Thyroid gland (tissue), 4 donors: ENCODE results near the gene FGGY. TPM values are rescaled to one million over a fixed set of nuclear protein-coding genes. Genes with fewer than 3 reads are reported as not detected.

ENCODE experiments used
- DNase-seq, 2 donors: peaks; one replicate each; pipeline ENCODE4 v3.0.0-alpha.2; 2019
- H3K27ac ChIP-seq, 3 donors: fragments of 200-600 bp; sonication (generic); 1 replicate in 2 of 3; 2 replicates in 1 of 3; pipeline ENCODE4 v1.5.1; 2016 to 2019; ENCODE audit warnings: mild to moderate bottlenecking in 1 of 3, moderate library complexity in 1 of 3
- H3K27me3 ChIP-seq: fragments of 200-600 bp; sonication (generic); one replicate; pipeline ENCODE4 v1.5.1; 2019
- H3K36me3 ChIP-seq, 2 donors: fragments of 200-600 bp; sonication (generic); one replicate each; pipeline ENCODE4 v1.5.1; 2016 to 2019
- H3K4me1 ChIP-seq, 2 donors: fragments of 200-600 bp; sonication (generic); one replicate each; pipeline ENCODE4 v1.5.1; 2017 to 2019
- H3K4me3 ChIP-seq, 3 donors: fragments of 200-600 bp; sonication (generic); replicated peaks in 1 of 3; 1 replicate in 2 of 3; 2 replicates in 1 of 3; pipeline ENCODE4 v1.5.1; 2016; ENCODE audit warnings: mild to moderate bottlenecking in 1 of 3
- H3K9me3 ChIP-seq: fragments of 200-600 bp; sonication (generic); one replicate; pipeline ENCODE4 v1.5.1; 2017
- POLR2A ChIP-seq, 2 donors: fragments of 450-650 bp; IDR thresholded peaks; one replicate each; pipeline ENCODE4 v1.6.1; 2017; ENCODE audit warnings: antibody characterized with exemption in 2 of 2, mild to moderate bottlenecking in 2 of 2, moderate library complexity in 1 of 2
- WGBS, 2 donors: methylation state at CpG; one replicate each; pipeline ENCODE4 v1.1.5; 2017; 5-methylcytosine and 5-hydroxymethylcytosine counted together
- intact Hi-C: fragments of 100-400 bp; cut with DNase I; formaldehyde crosslinking; loops from one replicate; pipeline ENCODE4 v1.15.1; 2023
- total RNA-seq, 4 donors: library from RNA; depleted of rRNA; stranded (reverse); fragments of >200 nt; gene quantifications; one replicate each; pipeline ENCODE4 v1.2.3, GENCODE V29; 2016
- TF ChIP-seq, protein P1 (sequence below), 6 experiments: fragments of 200-600 bp in 3 of 6; fragments of 450-650 bp in 3 of 6; sonication (generic) in 3 of 6; IDR thresholded peaks; one replicate each; pipeline ENCODE4 v1.5.1; 2016 to 2019; ENCODE audit warnings: antibody characterized with exemption in 6 of 6, mild to moderate bottlenecking in 2 of 6, inconsistent platforms in 1 of 6, moderate library complexity in 1 of 6

Gene FGGY
- total RNA-seq, 4 donors from 2014 or later, result 24.6 to 46.1 (median 36.4) TPM

DNA sequence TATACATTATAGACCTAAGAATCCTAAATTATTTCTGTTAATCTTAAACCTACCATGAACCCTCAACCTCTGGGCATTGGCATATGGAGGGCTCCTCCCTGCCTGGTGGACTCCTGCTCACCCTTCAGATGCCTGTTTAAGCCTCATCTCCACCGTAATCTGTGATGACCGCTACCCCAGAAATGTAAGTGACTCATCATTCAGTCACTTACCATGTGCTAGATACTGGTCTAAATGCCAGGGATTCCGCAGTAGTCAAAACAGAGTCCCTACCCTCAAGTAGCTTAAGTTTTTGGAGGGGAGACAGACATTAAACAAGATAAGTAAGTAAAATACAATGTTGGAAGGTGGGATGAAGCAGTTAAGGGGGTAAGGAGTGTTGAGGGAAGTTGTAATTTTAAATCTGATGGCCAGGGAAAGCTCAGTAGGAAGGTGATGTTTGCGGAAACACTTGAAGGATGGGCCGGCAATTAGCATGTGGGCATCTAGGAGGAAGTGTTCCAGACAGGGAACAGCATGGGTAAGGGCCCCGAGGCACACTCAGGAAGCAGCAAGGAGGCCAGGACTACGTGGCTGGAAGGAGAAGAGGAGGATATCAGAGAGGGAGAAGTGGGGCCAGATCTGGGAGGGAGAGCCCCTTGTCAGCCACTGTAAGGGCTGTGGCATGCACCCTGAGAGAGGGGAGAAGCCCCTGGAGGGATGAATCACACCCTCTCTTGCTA, 376.1 kb downstream of the FGGY start:
- no peak overlapping the region for H3K27ac ChIP-seq
- peaks cover 3 to 13% of the 10 kb centered on the region in 2 donors for H3K4me1 ChIP-seq
- no peaks in the 10 kb centered on the region for H3K36me3 ChIP-seq
- no peak for DNase-seq
- H3K27me3 ChIP-seq, result no peaks in the 10 kb centered on the region
- H3K9me3 ChIP-seq, result no peaks in the 10 kb centered on the region
- intact Hi-C loops, result no loop called here
- 86% methylated on average over 7 of the region's 7 CpGs for WGBS, 2 donors
- H3K4me3 ChIP-seq, result no peak overlapping the region
- TF ChIP-seq, protein P1, sequence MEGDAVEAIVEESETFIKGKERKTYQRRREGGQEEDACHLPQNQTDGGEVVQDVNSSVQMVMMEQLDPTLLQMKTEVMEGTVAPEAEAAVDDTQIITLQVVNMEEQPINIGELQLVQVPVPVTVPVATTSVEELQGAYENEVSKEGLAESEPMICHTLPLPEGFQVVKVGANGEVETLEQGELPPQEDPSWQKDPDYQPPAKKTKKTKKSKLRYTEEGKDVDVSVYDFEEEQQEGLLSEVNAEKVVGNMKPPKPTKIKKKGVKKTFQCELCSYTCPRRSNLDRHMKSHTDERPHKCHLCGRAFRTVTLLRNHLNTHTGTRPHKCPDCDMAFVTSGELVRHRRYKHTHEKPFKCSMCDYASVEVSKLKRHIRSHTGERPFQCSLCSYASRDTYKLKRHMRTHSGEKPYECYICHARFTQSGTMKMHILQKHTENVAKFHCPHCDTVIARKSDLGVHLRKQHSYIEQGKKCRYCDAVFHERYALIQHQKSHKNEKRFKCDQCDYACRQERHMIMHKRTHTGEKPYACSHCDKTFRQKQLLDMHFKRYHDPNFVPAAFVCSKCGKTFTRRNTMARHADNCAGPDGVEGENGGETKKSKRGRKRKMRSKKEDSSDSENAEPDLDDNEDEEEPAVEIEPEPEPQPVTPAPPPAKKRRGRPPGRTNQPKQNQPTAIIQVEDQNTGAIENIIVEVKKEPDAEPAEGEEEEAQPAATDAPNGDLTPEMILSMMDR (IDR thresholded peaks at IDR 0.05), result no peak
- no peak for TF ChIP-seq POLR2A (IDR thresholded peaks at IDR 0.05)

DNA sequence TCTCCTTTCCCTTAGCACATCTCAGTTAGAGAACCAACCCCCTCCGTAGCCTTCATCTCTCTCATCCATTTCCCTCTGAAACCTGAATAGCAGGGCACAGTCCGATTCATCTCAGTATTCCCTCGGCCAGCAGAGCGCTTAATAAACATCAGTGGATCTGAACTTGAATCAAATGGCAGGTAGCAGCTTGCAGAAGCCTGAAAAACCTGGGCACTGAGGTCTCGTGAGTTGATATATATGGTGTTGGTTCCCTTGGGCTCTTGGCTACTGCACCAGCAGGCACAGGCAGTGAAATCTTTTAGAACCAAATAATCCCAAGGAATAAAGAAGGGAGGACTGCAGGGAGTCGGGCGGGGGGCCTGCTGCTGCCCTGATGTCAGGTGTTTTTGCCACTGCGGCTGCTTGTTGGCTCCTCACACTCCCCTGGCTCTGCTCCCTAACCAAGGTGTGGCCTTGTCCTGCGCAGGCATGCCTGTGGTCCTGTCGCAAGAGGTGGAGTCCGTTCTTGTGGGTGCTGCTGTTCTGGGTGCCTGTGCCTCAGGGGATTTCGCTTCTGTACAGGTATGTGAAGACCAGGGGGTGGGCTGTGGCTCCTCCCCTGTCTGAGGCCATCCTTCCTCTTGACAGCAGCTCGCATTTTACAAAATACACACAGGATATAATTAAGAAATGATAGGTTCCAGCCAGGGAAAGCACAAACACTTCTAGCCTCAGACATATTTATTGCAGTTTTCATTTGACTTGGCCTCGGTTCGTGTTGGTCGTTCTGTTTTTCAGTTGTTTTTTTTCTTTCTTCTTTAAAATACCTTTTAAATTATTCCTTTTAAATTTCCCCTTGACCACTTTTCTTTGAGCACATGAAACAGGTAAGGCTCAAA, 376.9 kb downstream of the FGGY start:
- Histone ChIP-seq H3K4me3 (no peak overlapping the region), H3K4me1 (peaks cover 3 to 19% of the 10 kb centered on the region in 2 donors)
- no peak for DNase-seq

DNA sequence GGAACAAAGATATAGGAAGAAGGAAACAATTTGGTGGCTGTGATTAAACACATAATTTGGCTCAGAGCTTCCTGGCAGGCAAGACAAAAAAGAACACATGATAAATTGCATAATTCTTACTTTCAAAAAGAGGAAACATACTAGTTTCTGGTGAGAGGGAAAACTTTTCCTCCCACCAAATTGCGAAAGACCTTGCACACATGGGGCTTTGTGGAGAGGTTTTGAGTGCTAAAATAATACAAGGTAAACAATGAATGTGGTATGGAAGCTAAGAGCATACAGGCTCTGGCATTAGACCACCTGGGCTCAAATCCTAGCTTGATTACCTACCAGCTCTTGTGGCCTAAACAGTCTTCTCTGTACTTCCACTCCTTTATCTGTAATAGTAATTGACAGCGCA, 377.7 kb downstream of the FGGY start:
- peaks cover 3 to 19% of the 10 kb centered on the region in 2 donors for H3K4me1 ChIP-seq

More for the DNA sequence above, 376.9 kb downstream of the FGGY start:
- Histone ChIP-seq H3K9me3 (no peaks in the 10 kb centered on the region), H3K36me3 (no peaks in the 10 kb centered on the region), H3K27me3 (no peaks in the 10 kb centered on the region), H3K27ac (peak overlapping the region in 2 of 3 donors; percentile 26 to 61)
- TF ChIP-seq, protein P1 (IDR thresholded peaks at IDR 0.05), result no peak
- TF ChIP-seq POLR2A (IDR thresholded peaks at IDR 0.05), result no peak
- intact Hi-C loops, result no loop called here
- whole genome bisulfite sequencing, 2 donors, result 88% methylated on average over 15 to 16 of the region's 16 CpGs

DNA sequence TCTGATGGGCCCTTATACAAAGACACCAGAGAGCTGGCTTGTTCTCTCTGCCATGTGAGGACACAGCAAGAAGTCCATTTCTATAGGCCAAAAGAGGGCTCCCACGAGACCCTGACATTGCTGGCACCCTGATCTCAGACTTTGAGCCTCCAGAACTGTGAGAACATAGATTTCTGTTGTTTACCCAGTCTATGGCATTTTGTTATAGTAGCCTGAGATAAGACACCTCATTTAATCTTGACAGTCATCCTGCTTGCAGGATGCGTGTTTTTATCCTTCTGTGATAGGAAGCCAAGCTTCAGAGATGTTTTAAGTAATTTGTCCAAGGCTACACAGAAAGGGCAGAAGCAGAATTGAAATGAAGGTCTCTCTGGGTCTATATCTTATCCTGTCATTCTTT, 379.0 kb downstream of the FGGY start:
- peaks cover 3 to 19% of the 10 kb centered on the region in 2 donors for H3K4me1 ChIP-seq
- H3K36me3 ChIP-seq, result no peaks in the 10 kb centered on the region
- H3K9me3 ChIP-seq, result no peaks in the 10 kb centered on the region
- H3K27me3 ChIP-seq, result no peaks in the 10 kb centered on the region
- H3K4me3 ChIP-seq, result no peak overlapping the region
- DNase-seq, result no peak
- 90 to 95% methylated on average over 2 of the region's 2 CpGs for whole genome bisulfite sequencing, 2 donors
- no peak overlapping the region for H3K27ac ChIP-seq
- intact Hi-C loops, result no loop called here
- TF ChIP-seq, protein P1 (IDR thresholded peaks at IDR 0.05), result no peak
- no peak for TF ChIP-seq POLR2A (IDR thresholded peaks at IDR 0.05)

More for the DNA sequence above, 377.7 kb downstream of the FGGY start:
- intact Hi-C loops, result no loop called here
- 74 to 76% methylated on average over 2 of the region's 2 CpGs for WGBS, 2 donors
- H3K9me3 ChIP-seq, result no peaks in the 10 kb centered on the region
- no peak for DNase-seq
- H3K4me3 ChIP-seq, result no peak overlapping the region
- TF ChIP-seq, protein P1 (IDR thresholded peaks at IDR 0.05), result no peak
- TF ChIP-seq POLR2A (IDR thresholded peaks at IDR 0.05), result no peak
- peak overlapping the region in 2 of 3 donors; percentile 26 to 45 for H3K27ac ChIP-seq
- H3K27me3 ChIP-seq, result no peaks in the 10 kb centered on the region
- H3K36me3 ChIP-seq, result no peaks in the 10 kb centered on the region
